PC-3 (cell line): ENCODE results near the gene AIPL1. TPM values are rescaled to one million over a fixed set of nuclear protein-coding genes. Genes with fewer than 3 reads are reported as not detected.

Experiments used
- ATAC-seq: fragments of 200-7000 bp; cut with Tn5 transposase; 2 replicates; pipeline ENCODE4 v1.9.1; 2020; ENCODE audit warnings: mild to moderate bottlenecking, moderate library complexity
- BruUV-seq: library from RNA; stranded (reverse); fragments of 400-500 nt; replicated peaks from 2 replicates; lab custom pipeline; 2021; lab: Mats Ljungman, UMichigan
- CTCF ChIA-PET: fragments of 300-600 bp; sonication (Branson Sonifier 250); formaldehyde crosslinking; loops from one replicate; lab custom pipeline; 2022; ENCODE audit warnings: antibody characterized with exemption; lab: Charles Lee
- POLR2A ChIA-PET: fragments of 300-600 bp; sonication (Branson Sonifier 250); formaldehyde crosslinking; loops from one replicate; lab custom pipeline; 2022; ENCODE audit warnings: antibody characterized with exemption; ENCODE audit not compliant: unreplicated experiment; lab: Charles Lee
- DNase-seq: peaks from one replicate; pipeline ENCODE4 v3.0.0-alpha.2; 2015
- H2AFZ ChIP-seq: fragments of 300-600 bp; sonication (generic); 2 replicates; pipeline ENCODE4 v1.6.0; 2016; ENCODE audit warnings: antibody characterized with exemption, low read length
- H3F3A ChIP-seq: fragments of 300-600 bp; sonication (generic); one replicate; pipeline ENCODE4 v1.6.0; 2017; ENCODE audit warnings: antibody characterized with exemption, low read length, control low read depth, mild to moderate bottlenecking; ENCODE audit not compliant: unreplicated experiment
- H3K27ac ChIP-seq: fragments of 300-600 bp; sonication (generic); 2 replicates; pipeline ENCODE4 v1.5.1; 2016; ENCODE audit warnings: mild to moderate bottlenecking, low read length
- H3K27me3 ChIP-seq: fragments of 300-600 bp; sonication (generic); 2 replicates; pipeline ENCODE4 v1.6.1; 2016; ENCODE audit warnings: low read length, mixed read lengths
- H3K36me3 ChIP-seq: fragments of 300-600 bp; sonication (generic); 2 replicates; pipeline ENCODE4 v1.6.1; 2016; ENCODE audit warnings: low read depth, mixed run types, low read length, mixed read lengths
- H3K4me1 ChIP-seq: fragments of 300-600 bp; sonication (generic); 2 replicates; pipeline ENCODE4 v1.5.1; 2016; ENCODE audit warnings: low read length; ENCODE audit not compliant: insufficient read depth
- H3K4me2 ChIP-seq: fragments of 300-600 bp; sonication (generic); 2 replicates; pipeline ENCODE4 v1.6.0; 2016; ENCODE audit warnings: low read length
- H3K4me3 ChIP-seq: fragments of 300-600 bp; sonication (generic); 2 replicates; pipeline ENCODE4 v1.5.1; 2016; ENCODE audit warnings: mild to moderate bottlenecking, low read length, mixed read lengths
- H3K79me2 ChIP-seq: fragments of 300-600 bp; sonication (generic); 2 replicates; pipeline ENCODE4 v1.6.1; 2017; ENCODE audit warnings: low read length, mixed read lengths
- H3K9ac ChIP-seq: fragments of 300-600 bp; sonication (generic); 2 replicates; pipeline ENCODE4 v1.6.0; 2016; ENCODE audit warnings: mild to moderate bottlenecking, low read length
- H3K9me2 ChIP-seq: fragments of 300-600 bp; sonication (generic); replicated peaks from 2 replicates; pipeline ENCODE4 v1.6.1; 2016; ENCODE audit warnings: mixed run types, low read length, mixed read lengths
- H3K9me3 ChIP-seq: fragments of 300-600 bp; sonication (generic); 2 replicates; pipeline ENCODE4 v1.6.1; 2016; ENCODE audit warnings: low read length, mixed read lengths
- H4K20me1 ChIP-seq: fragments of 300-600 bp; sonication (generic); 2 replicates; pipeline ENCODE4 v1.6.1; 2016; ENCODE audit warnings: low read length, mixed read lengths
- EZH2 ChIP-seq: fragments of 300-600 bp; sonication (generic); IDR thresholded peaks from one replicate; pipeline ENCODE4 v1.6.1; 2017; ENCODE audit warnings: antibody characterized with exemption, mild to moderate bottlenecking, low read length; ENCODE audit not compliant: unreplicated experiment
- EZH2phosphoT487 ChIP-seq: fragments of 300-600 bp; sonication (generic); IDR thresholded peaks from 2 replicates; pipeline ENCODE4 v1.6.1; 2018; ENCODE audit warnings: mild to moderate bottlenecking, antibody characterized with exemption, low read length, borderline replicate concordance
- intact Hi-C: fragments of 100-400 bp; cut with micrococcal nuclease; formaldehyde crosslinking; loops from 2 replicates; pipeline ENCODE4 v1.9.0; 2023
- total RNA-seq: library from RNA; depleted of rRNA; stranded (reverse); fragments of >200 nt; gene quantifications from 2 replicates; pipeline ENCODE4 v1.2.3, GENCODE V29; 2014
- TF ChIP-seq, protein P1 (sequence below): fragments of 300-600 bp; sonication (generic); conservative IDR thresholded peaks from 2 replicates; pipeline ENCODE4 v1.5.1; 2017; ENCODE audit warnings: antibody characterized with exemption, low read depth, mild to moderate bottlenecking, low read length

AIPL1 gene
- total RNA-seq, 1 experiment from 2014 or later: not detected

- TF ChIP-seq, protein P1, sequence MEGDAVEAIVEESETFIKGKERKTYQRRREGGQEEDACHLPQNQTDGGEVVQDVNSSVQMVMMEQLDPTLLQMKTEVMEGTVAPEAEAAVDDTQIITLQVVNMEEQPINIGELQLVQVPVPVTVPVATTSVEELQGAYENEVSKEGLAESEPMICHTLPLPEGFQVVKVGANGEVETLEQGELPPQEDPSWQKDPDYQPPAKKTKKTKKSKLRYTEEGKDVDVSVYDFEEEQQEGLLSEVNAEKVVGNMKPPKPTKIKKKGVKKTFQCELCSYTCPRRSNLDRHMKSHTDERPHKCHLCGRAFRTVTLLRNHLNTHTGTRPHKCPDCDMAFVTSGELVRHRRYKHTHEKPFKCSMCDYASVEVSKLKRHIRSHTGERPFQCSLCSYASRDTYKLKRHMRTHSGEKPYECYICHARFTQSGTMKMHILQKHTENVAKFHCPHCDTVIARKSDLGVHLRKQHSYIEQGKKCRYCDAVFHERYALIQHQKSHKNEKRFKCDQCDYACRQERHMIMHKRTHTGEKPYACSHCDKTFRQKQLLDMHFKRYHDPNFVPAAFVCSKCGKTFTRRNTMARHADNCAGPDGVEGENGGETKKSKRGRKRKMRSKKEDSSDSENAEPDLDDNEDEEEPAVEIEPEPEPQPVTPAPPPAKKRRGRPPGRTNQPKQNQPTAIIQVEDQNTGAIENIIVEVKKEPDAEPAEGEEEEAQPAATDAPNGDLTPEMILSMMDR: 0 out of 2 replicates have a peak, but pooled peaks have one; percentile 11
- no peak for TF ChIP-seq EZH2phosphoT487
- ATAC-seq (peak; percentile 62), DNase-seq (peak; percentile 63)
- no peak overlapping the region for H2AFZ ChIP-seq
- H4K20me1 ChIP-seq: no peaks in the 10 kb centered on the region
- no TSS peak for BruUV-seq
- intact Hi-C loops: loop anchor here (2.0 to 5.0 kb wide), 2 partner anchors 83 to 176 kb away; no protein-coding TSS in a partner anchor
- H3K4me1 ChIP-seq: peaks cover 15% of the 10 kb centered on the region
- no peak overlapping the region for H3K9ac ChIP-seq
- H3K4me3 ChIP-seq: no peak overlapping the region
- H3K36me3 ChIP-seq: no peaks in the 10 kb centered on the region; the same call in 1 of the 2 replicates
- H3F3A ChIP-seq: no peaks in the 10 kb centered on the region
- no peaks in the 10 kb centered on the region for H3K9me3 ChIP-seq
- peak overlapping the region; percentile 46 for H3K4me2 ChIP-seq
- ChIA-PET POLR2A (no interaction called here), CTCF (interaction anchor here (1.1 kb wide), 1 partner anchor 88 kb away, joined by 4 read pairs; no protein-coding TSS in a partner anchor)
- H3K27me3 ChIP-seq: no peaks in the 10 kb centered on the region
- no peaks in the 10 kb centered on the region for H3K79me2 ChIP-seq
- H3K9me2 ChIP-seq: no peaks in the 10 kb centered on the region
- no peak overlapping the region for H3K27ac ChIP-seq
Observed at GRCh38 chr17:6471531-6472465, 36.9 kb upstream of the AIPL1 start.

- TF ChIP-seq, protein P1: no peak
- TF ChIP-seq EZH2 (no peak), EZH2phosphoT487 (no peak)
- Histone ChIP-seq H3K79me2 (no peaks in the 10 kb centered on the region), H3K4me3 (no peak overlapping the region), H3K9me2 (no peaks in the 10 kb centered on the region), H3K9ac (no peak overlapping the region), H3K27me3 (no peaks in the 10 kb centered on the region), H3K4me1 (peaks cover 15% of the 10 kb centered on the region), H3K9me3 (no peaks in the 10 kb centered on the region), H4K20me1 (no peaks in the 10 kb centered on the region), H3K4me2 (no peak overlapping the region), H3K27ac (no peak overlapping the region), H3F3A (no peaks in the 10 kb centered on the region), H3K36me3 (no peaks in the 10 kb centered on the region; the same call in 1 of the 2 replicates), H2AFZ (no peak overlapping the region)
- CTCF ChIA-PET: no interaction called here
- POLR2A ChIA-PET: no interaction called here
- intact Hi-C loops: loop anchor here (5.0 kb wide), 1 partner anchor 176 kb away; no protein-coding TSS in a partner anchor
- no TSS peak for BruUV-seq
- no peak for ATAC-seq
- no peak for DNase-seq
Observed at GRCh38 chr17:6470751-6471521, 36.0 kb upstream of the AIPL1 start.
